Measurements from ENCODE around the gene CTSD. TPM values are rescaled to one million over a fixed set of nuclear protein-coding genes. Genes with fewer than 3 reads are reported as not detected.
A peak's percentile ranks its signal among the peaks of the same experiment; 100 is the strongest.

CTSD gene
- total RNA-seq, 1 donor from 2014 or later = 109 TPM

- peaks cover 7% of the 10 kb centered on the region for H3K4me1 Mint-ChIP-seq
- peaks cover 11% of the 10 kb centered on the region for H3K9me3 Mint-ChIP-seq
- TF ChIP-seq CTCF (conservative IDR thresholded peaks at IDR 0.05) = no peak
- no peaks in the 10 kb centered on the region for H3K36me3 Mint-ChIP-seq (ENCODE audit: low read depth)
- peaks cover 65% of the 10 kb centered on the region for H3K27me3 Mint-ChIP-seq (ENCODE audit: low read depth)
- H3K4me3 Mint-ChIP-seq = no peak overlapping the region
- DNase-seq (ENCODE audit: low read depth, low spot score) = no peak
- no peak overlapping the region for H3K27ac Mint-ChIP-seq (ENCODE audit: unreplicated experiment)
Observed at GRCh38 chr11:1736447-1736992, 27.2 kb downstream of the CTSD start.

GRCh38 chr11:1735271-1735670, 28.5 kb downstream of the CTSD start:
- Mint-ChIP-seq H3K9me3 (peaks cover 17% of the 10 kb centered on the region), H3K27ac (ENCODE audit: unreplicated experiment) (no peak overlapping the region), H3K4me3 (no peak overlapping the region), H3K4me1 (peaks cover 8% of the 10 kb centered on the region), H3K36me3 (ENCODE audit: low read depth) (no peaks in the 10 kb centered on the region), H3K27me3 (ENCODE audit: low read depth) (peaks cover 68% of the 10 kb centered on the region)
- no peak for DNase-seq (ENCODE audit: low read depth, low spot score)
- no peak for TF ChIP-seq CTCF (conservative IDR thresholded peaks at IDR 0.05)

DNA sequence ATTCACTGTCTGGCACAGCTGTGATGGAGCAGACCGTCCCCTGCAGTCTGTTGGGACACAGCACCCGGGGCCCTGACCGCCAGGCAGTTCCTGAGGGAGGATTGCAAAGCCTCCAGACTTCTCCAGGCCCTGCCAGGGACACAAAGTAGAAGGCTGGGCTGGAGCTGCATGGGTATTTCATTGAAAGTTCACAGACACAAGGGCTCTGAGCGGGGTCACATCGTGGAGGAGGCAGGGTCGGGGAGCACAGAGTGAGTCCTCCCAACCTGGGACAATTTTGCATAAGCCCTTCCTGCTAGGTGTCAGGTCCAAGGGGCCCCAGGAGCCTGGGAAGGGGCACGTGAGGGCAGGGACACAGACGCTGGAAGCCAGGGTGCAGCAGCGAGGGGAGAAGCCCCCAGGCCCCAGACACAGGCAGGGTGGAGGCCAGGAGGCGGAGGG, 29.1 kb downstream of the CTSD start:
- Mint-ChIP-seq H3K36me3 (ENCODE audit: low read depth) (no peaks in the 10 kb centered on the region), H3K27me3 (ENCODE audit: low read depth) (peaks cover 67% of the 10 kb centered on the region), H3K4me3 (no peak overlapping the region), H3K4me1 (peaks cover 11% of the 10 kb centered on the region), H3K9me3 (peaks cover 17% of the 10 kb centered on the region), H3K27ac (ENCODE audit: unreplicated experiment) (no peak overlapping the region)
- DNase-seq (ENCODE audit: low read depth, low spot score) = no peak
- no peak for TF ChIP-seq CTCF (conservative IDR thresholded peaks at IDR 0.05)

GRCh38 chr11:1733716-1734640, 29.7 kb downstream of the CTSD start:
- Mint-ChIP-seq H3K27me3 (ENCODE audit: low read depth) (peaks cover 62% of the 10 kb centered on the region), H3K4me3 (no peak overlapping the region), H3K9me3 (peaks cover 17% of the 10 kb centered on the region), H3K27ac (ENCODE audit: unreplicated experiment) (peak overlapping the region; percentile 86), H3K4me1 (peaks cover 11% of the 10 kb centered on the region), H3K36me3 (ENCODE audit: low read depth) (no peaks in the 10 kb centered on the region)
- no peak for DNase-seq (ENCODE audit: low read depth, low spot score)
- TF ChIP-seq CTCF (conservative IDR thresholded peaks at IDR 0.05) = no peak

DNA sequence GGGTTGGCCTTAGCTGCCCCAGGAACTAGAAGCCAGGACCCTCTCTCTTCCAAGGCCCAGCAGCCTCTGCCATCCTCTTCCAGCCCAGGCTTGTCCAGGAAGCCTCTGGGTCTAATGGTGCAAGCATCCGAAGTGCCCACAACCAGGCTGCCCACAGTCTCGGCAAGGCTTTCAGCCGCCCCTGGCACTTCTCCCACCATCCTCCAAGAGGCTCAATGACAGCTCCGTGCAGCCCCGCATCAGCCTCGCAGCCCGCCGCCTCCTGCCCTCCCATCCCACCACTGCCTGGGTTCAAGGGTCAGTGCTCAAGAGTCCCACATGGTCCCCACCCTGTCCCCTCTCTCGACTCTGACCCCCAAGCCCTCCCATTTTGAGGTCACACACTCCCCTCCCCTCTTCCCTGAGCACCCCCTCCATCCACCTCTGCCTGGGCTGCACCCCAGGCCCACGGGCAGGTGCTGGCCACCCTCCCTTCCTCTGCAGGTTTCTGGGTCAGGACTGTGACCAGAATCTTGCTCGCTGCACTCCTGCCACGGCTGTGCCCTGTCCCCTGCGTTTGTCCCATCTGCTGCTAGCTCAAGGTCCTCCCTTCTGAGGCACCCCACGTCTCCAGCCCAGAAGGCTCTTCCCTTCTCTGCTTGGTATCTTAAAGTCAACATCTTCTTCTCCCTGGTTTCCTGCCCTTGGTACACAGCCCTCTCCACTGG, 30.6 kb downstream of the CTSD start:
- H3K4me3 Mint-ChIP-seq = no peak overlapping the region
- H3K36me3 Mint-ChIP-seq (ENCODE audit: low read depth) = no peaks in the 10 kb centered on the region
- peaks cover 64% of the 10 kb centered on the region for H3K27me3 Mint-ChIP-seq (ENCODE audit: low read depth)
- no peak for DNase-seq (ENCODE audit: low read depth, low spot score)
- H3K9me3 Mint-ChIP-seq = peaks cover 17% of the 10 kb centered on the region
- H3K4me1 Mint-ChIP-seq = peaks cover 11% of the 10 kb centered on the region
- H3K27ac Mint-ChIP-seq (ENCODE audit: unreplicated experiment) = no peak overlapping the region
- TF ChIP-seq CTCF (conservative IDR thresholded peaks at IDR 0.05) = no peak

All from neural crest cell (in vitro differentiated cells).